TTC549 (cell line): ENCODE measurements around the gene LATS2.

Experiments used
- FAIRE-seq: peaks from 2 replicates; lab custom pipeline; 2012; peaks lifted over from hg19 to GRCh38; lab: Jason Lieb, UNC

The LATS2 gene

DNA sequence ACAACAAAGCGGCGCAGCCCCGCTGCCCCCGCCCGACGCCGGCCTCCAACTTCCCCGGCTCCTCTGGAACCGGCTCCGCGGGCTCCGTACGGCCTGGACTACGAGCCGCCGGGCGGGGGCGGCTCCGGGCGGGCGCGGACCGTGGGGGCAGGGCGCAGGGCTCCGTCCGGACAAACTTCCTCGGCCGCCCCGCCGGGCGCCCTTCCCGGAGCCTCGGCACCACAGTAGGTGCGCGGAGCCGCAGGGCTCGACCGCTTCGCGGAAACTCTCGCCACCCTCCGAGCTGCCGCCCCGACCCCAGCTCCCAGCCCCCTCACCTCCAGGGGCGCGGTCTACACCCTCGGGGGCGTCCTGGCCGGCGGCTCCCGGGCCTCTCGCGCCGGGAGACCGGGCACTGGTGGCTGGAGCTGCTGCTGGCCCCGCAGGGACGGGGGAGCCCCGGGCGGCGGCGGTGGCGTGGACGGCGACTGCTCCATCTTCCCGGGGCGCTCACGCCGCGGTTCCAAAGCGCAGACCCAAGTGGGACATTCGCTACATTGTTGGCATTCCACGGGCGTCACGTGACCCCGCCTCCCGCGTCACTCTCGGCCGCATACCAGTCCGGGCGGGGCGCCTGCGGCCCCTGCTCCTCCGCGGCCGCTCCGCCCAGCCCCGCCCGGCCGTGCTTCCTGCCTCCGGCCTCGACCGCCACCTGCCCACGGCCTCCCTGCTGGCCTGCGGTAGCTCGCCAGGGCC lies at the start of gene LATS2:
Gene LATS2 (minus strand): TSS at position 558 of the 735 bp plus-strand sequence. CDS start 15,560 bp downstream, outside the sequence.
- FAIRE-seq, result no peak

DNA sequence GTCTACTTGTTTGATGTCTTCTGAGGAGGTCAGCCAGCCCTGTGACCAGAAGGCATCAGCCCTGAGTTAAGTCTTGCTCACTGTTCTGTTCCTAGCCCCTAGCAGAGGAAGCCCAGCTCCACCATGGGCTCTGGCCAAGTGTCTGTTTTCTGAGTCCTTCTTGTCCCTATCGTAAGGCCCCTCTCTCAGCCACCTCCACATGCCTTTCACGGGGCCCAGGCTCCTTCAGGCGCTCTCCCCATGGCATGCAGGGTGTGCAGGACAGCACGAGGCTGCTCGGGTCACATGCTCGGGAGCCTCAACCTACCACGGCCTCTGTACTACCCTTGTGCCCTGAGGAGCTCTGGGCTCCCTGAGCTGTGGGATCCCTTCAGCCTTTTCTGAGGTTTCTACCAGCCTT lies 47.8 kb upstream of the LATS2 start:
- no peak for FAIRE-seq

DNA sequence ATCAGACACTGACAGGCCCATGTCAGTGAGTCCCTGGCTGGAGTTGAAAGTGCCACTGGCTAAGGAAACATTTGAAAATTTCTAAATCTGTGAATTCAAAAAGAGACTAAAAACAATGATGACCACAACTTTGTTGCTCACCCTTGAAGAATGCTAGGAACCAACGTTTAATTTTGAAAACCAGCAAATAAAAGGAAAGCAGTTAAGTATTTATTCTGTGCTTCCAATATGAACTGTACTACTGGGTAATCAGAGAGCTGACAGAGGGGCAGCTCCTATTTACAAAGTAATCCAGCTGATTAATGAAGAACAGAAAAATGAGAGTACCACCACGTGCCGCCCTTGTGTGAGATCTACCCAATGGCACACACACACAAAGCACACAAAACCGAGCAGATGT lies 44.7 kb upstream of the LATS2 start:
- no peak for FAIRE-seq

DNA sequence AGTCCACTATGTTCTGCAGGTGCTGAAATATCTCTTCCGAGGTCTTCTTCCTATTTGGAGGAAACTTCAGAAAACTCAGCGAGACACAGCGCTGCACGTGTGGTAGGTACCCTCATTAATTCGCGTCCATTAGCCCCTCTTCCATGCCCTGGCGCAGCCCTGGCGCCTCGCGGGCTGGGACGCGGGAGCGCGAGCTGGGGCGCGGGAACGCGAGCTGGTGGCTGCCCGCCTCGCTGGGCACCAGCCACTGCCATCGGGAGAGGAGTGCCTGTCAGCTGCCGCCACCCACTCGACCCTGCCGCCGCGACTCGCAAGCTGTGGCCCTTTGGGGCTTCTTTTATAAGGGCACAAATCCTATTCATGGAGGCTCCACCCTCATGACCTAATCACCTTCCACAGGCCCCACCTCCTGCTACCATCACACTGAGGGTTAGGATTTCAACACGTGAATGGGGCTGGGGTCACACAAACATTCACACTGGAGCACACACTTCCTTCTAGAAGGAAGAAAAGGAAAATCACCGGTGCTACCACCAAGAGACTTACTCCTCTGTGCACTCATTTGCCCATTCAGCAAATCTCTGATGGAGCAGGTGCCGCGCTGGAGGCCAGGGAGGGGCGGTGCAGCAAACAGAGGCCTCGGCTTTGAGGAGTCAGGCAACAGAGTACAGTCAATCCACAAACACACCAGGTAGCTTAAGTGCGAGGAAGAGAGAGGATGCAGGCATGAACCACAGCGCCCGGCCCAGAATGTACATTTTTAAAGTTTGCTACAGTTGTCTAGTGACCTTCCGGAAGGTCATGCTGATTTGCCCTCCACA lies 43.0 kb upstream of the LATS2 start:
- no peak for FAIRE-seq

DNA sequence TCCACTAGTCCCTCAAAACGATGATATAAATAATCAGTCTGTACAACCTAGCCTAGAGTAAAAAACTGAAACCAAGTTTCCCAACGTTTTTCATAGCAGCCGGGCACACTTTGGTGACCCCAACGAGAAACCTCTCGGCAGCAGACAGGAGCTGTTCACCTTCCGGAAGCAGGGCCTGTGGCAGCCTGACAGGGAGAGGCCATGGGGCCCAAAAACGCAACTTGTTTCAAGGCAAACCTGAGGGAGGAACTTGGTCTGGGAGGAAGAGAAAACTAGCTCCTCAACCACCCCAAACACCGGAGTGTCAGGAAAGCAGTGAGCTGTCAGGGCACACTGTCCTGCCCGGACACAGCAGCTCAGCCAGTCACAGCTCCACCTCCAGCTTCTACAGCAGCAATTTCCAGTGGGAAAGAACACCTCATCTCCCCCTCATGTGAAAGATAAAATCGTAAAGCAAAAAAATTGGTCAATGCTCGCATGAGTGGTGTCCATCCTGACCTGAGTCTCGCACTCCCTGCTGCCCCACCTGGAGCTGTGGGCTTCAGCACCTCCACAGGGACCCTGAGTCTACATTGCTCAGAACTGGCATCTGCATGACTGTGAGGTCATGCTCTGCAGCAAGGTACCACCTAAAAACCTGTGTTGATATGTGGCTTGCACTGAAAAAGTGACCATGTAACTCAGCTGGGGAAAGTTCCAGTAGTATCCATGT lies 40.6 kb upstream of the LATS2 start:
- FAIRE-seq, result no peak

DNA sequence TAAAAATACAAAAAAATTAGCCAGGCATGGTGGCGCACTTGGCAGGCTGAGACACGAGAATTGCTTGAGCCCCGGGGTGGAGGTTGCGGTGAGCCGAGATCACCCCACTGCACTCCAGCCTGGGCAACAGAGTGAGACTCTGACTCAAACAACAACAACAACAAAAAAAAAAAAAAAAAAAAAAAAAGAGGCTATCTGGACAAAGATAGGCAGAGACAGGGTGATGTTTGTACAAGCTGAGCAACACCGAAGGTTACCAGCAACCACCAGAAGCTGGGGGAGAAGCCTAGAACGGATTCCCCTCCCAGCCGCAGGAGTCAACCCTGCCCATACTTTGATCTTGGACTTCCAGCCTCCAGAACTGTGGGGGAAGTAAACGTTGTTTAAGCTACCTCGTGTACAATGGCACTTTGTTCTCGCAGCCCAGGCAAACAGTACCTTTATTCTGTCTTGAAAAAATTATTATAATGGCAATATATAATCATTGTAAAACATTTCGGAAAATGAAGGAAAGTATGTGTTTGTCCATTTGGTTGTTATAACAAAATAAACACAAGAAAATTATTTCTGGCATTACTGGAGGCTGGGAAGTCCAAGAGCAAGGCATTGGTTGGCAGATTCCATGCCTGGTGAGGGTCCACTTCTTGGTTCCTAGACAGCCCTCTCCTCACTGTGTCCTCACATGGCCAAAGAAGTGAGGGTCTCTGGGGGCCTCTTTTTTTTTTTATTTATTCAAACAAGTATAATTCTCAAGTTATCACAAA lies 39.8 kb upstream of the LATS2 start:
- no peak for FAIRE-seq

DNA sequence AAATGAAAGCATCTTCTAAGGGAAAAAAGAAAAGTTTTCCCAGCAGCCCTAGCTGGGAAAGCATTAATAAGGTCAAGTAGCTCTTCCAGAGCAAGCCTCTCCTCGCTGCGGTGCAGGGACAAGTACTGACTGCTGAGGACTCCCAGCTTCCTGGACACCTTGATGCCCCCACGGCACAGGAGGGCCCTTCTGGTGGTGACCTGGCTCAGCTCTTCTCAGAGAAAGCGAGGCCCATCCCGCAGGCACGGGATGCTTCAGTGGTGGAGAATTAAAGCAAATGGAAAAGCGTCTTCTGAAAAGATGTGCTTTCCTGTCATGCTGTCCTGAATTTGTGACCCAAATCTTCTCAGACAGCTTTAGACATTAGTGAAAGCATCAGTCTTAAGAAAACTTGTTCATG lies 38.8 kb upstream of the LATS2 start:
- FAIRE-seq, result no peak

DNA sequence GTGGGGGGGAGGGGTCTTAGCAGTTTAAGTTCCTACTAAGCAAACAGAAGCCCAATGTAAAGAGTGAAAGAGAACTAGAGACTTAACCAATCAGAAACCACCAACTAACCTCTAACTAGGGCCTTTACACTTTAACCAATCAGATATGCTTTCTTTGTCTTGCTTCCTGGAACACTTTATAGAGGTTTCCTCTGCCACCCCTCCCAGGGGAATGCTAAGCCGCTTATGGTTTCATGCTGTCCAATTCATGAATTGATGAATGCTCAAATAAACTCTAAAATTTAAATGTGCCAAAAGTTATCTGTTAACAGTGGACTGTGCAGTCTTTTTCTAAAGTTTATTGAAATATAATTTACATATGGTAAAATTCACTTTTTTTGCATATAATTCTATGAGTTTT lies 33.9 kb upstream of the LATS2 start:
- FAIRE-seq, result no peak

DNA sequence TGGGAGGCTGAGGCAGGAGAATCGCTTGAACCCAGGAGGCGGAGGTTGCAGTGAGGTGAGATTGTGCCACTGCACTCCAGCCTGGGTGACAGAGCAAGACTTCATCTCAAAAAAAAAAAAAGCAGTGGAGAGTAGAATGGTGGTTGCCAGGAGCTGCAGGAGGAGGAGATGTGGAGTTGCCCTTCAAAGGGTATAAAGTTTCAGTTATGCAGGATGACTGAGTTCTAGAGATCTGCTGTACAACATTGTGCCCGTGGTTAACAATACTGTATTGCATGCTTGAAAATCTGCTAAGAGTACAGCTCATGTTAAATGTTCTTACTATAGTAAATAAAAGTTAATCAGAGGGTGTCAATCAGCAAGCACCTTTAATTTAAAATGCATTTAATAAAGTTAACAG lies 28.4 kb upstream of the LATS2 start:
- FAIRE-seq, result no peak

DNA sequence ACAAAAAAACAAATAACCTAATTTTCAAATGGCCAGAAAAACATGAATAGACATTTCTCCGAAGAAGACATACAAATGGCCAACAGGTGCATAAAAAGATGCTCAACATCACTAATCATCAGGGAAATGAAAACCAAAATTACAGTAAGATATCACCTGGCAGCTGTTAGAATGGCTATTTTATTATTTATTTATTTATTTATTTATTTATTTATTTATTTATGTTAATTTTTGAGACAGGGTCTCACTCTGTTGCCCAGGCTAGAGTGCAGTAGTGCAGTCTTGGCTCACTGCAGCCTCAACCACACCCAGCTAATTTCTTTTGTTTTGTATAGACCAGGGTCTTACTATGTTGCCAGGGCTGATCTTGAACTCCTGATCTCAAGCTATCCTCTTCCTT lies 27.1 kb upstream of the LATS2 start:
- FAIRE-seq, result no peak

DNA sequence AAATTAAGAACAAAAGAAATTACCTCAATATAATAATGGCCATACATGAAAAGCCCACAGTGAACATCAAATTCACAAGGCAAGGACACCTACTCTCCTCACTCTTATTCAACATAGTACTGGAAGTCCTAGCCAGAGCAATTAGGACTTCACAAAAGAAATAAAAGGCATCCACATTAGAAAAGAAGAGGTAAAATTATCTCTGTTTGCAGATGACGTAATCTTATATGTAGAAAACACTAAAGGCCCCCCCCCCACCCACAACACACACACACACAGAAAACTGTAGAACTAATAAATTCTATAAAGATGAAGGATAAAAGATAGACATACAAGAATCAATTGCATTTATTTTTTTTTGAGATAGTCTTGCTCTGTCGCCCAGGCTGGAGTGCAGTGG lies 25.5 kb upstream of the LATS2 start:
- no peak for FAIRE-seq

DNA sequence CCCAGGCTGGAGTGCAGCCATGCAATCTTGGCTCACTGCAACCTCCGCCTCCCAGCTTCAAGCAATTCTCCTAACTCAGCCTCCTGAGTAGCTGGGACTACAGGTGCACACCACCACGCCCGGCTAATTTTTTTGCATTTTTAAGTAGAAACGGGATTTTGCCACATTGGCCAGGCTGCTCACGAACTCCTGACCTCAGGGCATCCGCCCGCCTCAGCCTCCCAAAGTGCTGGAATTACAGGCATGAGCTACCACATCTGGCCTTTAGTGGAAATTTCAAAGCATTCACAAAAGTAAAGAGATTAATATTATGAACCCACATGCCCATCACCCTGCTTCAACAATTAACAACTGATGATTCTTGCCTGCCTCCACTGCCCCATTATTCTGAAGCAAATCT lies 20.5 kb upstream of the LATS2 start:
- FAIRE-seq, result no peak

DNA sequence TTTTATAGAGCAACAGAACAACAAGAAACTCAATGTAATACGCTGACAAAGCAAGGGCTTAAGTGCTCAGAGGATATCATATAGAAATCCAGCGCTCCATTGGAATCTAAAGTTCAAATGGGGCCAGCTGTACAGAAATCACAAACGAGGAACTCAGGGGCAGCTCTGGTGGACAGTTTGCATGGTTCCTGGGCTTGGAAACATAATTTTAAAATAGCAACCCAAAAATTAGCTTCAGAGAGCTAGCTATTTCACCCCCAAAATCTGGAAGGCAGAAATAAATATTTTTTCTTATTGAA lies 19.2 kb upstream of the LATS2 start:
- FAIRE-seq, result no peak

DNA sequence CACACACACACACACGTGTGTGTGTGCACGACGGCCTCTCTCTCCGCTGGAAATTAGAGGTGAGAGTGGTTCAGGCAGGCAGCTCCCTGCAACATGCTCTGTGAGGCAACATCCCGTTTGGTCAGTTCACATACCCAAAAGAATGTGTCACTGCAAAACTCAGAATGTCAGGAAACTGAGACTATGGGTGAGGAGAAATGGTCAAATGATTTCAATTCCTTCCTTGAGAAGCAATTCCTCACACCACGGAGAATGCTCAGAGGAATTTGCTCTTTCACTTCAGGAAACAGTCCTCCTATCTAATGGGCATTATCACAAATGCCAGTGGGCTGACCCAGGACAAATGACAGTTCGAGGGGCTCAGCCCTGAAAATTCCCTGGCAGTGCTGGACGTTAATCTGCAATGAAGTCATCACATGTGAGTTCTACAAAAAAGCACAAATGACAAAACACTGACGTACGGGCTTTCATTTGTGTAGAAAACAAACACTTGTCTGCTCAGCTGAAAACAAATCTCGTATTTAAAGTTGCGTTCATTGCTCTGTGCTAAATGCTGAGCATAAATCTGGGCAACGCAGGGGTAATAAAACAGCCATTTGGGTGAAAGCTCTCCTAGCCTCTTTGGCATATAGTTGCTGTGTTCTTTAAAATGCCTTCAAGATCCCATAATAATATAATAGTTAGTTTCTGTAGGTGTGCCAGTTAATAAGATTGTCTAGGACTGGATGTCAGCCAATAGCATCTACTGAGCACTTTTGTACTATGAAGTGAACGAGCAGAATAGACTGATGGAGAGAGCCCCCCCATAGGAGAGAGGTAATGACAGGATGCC lies 18.6 kb upstream of the LATS2 start:
- no peak for FAIRE-seq

DNA sequence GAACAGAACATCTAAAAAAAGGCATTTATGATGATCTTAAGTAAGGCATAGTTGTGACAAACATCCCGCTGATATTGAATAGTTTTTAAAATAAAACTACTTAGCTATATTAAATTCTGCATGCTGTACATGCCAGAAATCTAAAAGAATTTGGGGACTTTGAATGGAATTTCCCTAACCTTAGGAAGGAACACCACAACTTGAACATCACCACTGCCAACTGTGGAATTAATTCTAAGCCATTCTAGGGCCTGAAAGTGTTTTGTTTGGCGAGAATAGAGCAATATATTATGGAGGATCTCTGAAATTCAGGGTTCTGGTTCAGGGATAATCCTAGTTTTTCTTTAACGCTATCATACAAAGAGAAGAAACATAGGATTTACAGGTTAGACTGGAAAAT lies 17.8 kb upstream of the LATS2 start:
- FAIRE-seq, result no peak

DNA sequence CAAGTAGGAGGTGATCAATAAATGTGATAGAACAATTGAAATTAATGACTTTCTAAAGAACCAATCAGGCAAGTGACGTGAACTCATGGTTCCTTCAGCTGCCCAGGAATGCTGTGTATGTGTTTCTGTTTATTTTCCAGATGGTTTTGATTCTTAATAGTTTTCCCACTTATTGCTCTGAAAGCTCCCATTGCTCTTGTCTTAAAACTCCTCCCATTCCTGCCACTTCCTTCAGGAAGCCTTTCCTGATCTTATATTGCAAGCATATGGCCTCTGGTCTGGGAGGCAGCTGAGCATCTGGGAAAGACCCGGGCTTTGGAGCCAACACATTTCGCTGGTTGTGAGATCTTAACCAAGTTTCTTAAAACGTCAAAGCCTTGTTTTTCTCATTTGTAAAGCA lies 17.1 kb upstream of the LATS2 start:
- FAIRE-seq, result no peak

DNA sequence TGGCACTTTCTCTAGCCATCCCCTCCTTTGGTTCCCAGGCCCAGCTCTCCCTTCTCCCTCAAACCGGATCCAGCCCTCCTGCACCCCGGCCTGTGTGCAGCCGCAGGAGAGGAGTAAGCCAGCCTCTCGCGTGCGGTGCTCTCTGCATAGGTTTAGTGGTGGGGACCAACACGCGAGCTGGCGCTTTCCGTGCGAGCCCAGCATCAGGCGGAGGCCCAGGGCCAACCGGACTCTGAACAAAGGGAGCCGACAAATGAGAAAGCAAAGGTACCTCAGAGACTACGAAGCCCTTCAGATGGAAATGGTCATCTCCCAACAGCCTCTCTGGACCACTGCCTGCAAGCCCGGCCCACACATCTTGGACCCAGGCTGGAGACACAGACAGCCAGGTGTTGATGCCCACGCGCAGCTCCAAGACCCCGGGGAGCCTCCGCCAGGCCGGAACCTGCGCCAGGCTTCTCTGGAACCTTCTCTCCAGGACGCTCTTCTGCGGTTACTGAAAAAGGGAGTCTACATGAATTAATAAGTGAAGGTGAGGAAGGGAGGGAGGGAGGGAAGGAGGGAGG lies 16.5 kb upstream of the LATS2 start:
- no peak for FAIRE-seq

DNA sequence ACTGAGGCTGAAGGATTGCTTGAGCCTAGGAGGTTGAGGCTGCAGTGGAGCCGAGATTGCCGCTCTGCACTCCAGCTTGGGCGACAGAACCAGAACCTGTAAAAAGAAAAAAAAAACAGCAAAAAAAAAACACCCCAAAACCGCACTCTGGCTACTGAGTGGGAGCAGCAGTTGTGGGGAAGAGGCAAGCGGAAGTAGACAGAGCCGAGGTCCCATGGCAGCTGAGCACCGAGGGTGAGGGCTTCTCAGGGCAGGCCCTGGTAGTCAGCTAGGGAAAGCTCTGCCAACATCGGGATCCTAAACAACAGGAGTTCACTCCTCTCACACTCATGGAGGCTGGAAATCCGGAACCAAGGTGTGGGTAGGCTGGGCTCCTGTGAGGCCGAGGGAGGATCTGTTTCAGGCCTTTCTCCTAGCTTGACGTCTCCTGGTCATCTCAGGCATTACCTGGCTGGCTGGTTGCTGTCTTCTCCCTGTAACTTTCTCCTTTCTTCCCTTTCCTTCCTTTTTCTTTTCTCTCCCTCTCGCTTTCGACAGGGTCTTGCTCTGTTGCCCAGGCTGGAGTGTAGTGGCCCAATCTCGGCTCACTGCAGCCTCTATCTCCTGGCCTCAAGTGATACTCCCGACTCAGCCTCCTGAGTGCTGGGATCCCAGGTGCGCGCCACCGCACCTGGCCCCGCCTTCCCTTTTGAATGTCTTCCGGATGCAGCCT lies 15.8 kb upstream of the LATS2 start:
- FAIRE-seq, result no peak

DNA sequence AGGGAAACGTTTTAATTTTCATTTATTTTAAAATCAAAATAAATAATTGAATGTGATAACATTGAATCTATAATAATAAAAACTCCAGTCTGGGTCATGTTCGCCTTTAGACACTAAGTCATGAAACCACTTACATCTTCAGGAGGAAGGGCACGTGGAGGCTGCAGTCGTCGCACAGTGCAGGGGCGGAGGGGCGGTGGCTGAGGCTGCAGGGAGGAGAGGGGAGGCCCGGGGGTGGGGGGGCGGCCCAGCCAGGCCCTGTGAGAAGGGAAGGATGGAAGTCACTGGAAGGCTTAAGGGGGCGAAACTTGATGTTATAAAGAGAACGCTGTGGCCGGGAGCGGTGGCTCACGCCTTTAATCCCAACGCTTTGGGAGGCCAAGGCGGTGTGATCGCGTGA lies 14.9 kb upstream of the LATS2 start:
- FAIRE-seq, result no peak

DNA sequence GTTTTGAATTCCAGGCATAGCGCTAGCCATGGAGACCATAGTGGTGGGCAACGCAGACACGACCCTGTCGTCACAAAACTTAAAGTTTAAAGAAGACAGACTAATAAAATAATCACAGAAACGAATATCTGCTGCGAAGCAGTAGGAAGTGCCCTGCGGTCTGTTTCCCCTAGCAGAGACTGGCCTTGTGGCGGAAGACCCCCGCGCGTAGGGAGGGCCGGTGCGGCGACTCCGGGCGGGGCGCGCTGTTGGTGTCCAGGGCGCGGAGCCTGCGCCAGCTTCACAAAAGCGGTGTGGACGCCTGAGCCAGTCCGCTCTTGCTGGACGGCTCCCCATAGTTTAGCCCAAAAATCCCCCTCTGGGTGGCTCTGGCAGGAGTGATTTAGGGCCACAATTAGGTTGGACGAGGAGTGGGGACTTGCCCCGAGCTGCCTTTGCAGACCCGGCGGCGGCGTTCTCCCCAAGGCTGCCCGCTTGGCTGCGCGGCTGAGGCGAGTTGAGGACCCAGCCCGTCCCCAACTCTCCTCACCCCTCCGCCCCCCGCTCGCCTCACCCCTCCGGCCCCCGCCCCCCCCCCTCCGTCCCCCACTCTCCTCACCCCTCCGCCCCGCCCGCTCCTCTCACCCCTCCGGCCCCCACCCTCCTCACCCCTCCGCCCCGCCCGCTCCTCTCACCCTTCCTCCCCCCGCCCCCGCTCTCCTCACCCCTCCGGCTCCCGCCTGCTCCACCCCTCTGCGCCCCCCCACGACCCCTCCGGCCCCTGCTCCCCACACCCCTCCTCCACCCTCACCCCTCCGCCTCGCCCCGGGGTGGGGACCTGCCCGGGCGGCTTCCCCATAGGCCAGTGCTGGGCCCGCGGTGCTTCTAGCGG lies 14.2 kb upstream of the LATS2 start:
- no peak for FAIRE-seq
